GM23248 (cell line): ENCODE measurements around the gene PIEZO2. TPM values are rescaled to one million over a fixed set of nuclear protein-coding genes. Genes with fewer than 3 reads are reported as not detected.

Source experiments
- DNase-seq: peaks from one replicate; pipeline ENCODE4 v3.0.0-alpha.2; 2015
- H2AFZ ChIP-seq: fragments of 200-600 bp; sonication (generic); 2 replicates; pipeline ENCODE4 v1.6.1; 2016; ENCODE audit warnings: antibody characterized with exemption
- H3F3A ChIP-seq: fragments of 200-600 bp; sonication (generic); 2 replicates; pipeline ENCODE4 v1.6.1; 2016; ENCODE audit warnings: mild to moderate bottlenecking, antibody characterized with exemption, mixed run types; ENCODE audit not compliant: insufficient read depth
- H3K27ac ChIP-seq: fragments of 200-600 bp; sonication (generic); 2 replicates; pipeline ENCODE4 v1.5.1; 2016; ENCODE audit warnings: mild to moderate bottlenecking
- H3K27me3 ChIP-seq: fragments of 200-600 bp; sonication (generic); replicated peaks from 2 replicates; pipeline ENCODE4 v1.6.1; 2016; ENCODE audit warnings: mild to moderate bottlenecking; ENCODE audit not compliant: insufficient read depth
- H3K36me3 ChIP-seq: fragments of 200-600 bp; sonication (generic); 2 replicates; pipeline ENCODE4 v1.6.1; 2016; ENCODE audit warnings: low read depth, mild to moderate bottlenecking
- H3K4me1 ChIP-seq: fragments of 200-600 bp; sonication (generic); 2 replicates; pipeline ENCODE4 v1.6.1; 2016; ENCODE audit warnings: mild to moderate bottlenecking; ENCODE audit not compliant: insufficient read depth
- H3K4me2 ChIP-seq: fragments of 200-600 bp; sonication (generic); one replicate; pipeline ENCODE4 v1.6.1; 2016; ENCODE audit warnings: mild to moderate bottlenecking; ENCODE audit not compliant: unreplicated experiment
- H3K4me3 ChIP-seq: fragments of 200-600 bp; sonication (generic); 2 replicates; pipeline ENCODE4 v1.5.1; 2016; ENCODE audit warnings: mild to moderate bottlenecking
- H3K79me2 ChIP-seq: fragments of 200-600 bp; sonication (generic); 2 replicates; pipeline ENCODE4 v1.6.1; 2016; ENCODE audit warnings: mild to moderate bottlenecking; ENCODE audit not compliant: insufficient read depth
- H3K9ac ChIP-seq: fragments of 200-600 bp; sonication (generic); 2 replicates; pipeline ENCODE4 v1.6.1; 2016; ENCODE audit warnings: mild to moderate bottlenecking
- H3K9me2 ChIP-seq: fragments of 200-600 bp; sonication (generic); 2 replicates; pipeline ENCODE4 v1.6.1; 2016; ENCODE audit warnings: mixed run types, mild to moderate bottlenecking, moderate library complexity; ENCODE audit not compliant: insufficient read depth
- H3K9me3 ChIP-seq: fragments of 200-600 bp; sonication (generic); one replicate; pipeline ENCODE4 v1.6.1; 2017; ENCODE audit warnings: low read depth
- H4K20me1 ChIP-seq: fragments of 200-600 bp; sonication (generic); 2 replicates; pipeline ENCODE4 v1.6.0; 2016; ENCODE audit not compliant: insufficient read depth
- EZH2 ChIP-seq: fragments of 200-600 bp; sonication (generic); IDR thresholded peaks from 2 replicates; pipeline ENCODE4 v1.6.1; 2018; ENCODE audit warnings: antibody characterized with exemption, mild to moderate bottlenecking; ENCODE audit not compliant: insufficient read depth, poor library complexity, severe bottlenecking
- EZH2phosphoT487 ChIP-seq: fragments of 200-600 bp; sonication (generic); IDR thresholded peaks from 2 replicates; pipeline ENCODE4 v1.6.1; 2018; ENCODE audit warnings: antibody characterized with exemption, moderate library complexity, mild to moderate bottlenecking, low read depth; ENCODE audit not compliant: insufficient read depth
- WGBS, 2 experiments: methylation state at CpG; one replicate each; pipeline ENCODE4 v1.1.6; 2015 to 2017; ENCODE audit warnings: low lambda C conversion rate in 2 of 2, low coverage in 1 of 2; ENCODE audit errors: missing lambda C conversion rate in 2 of 2; 5-methylcytosine and 5-hydroxymethylcytosine counted together
- in situ Hi-C: fragments of 300-500 bp; cut with MboI; formaldehyde crosslinking; loops from 2 replicates; pipeline ENCODE4 v1.15.0; 2020
- polyA plus RNA-seq: library from polyadenylated mRNA; unstranded; fragments of >200 nt; fragmentation: Nextera tagmentation; extraction: Ambion mirVana; gene quantifications from 2 replicates; pipeline ENCODE4 v1.2.1, GENCODE V29; 2016
- total RNA-seq: library from RNA; depleted of rRNA; stranded (reverse); fragments of >200 nt; shearing (Covaris generic); gene quantifications from 2 replicates; pipeline ENCODE4 v1.2.3, GENCODE V29; 2014

The PIEZO2 gene
- total and polyA plus RNA-seq, 2 experiments from 2014 or later = 0.93 to 1.5 TPM

DNA sequence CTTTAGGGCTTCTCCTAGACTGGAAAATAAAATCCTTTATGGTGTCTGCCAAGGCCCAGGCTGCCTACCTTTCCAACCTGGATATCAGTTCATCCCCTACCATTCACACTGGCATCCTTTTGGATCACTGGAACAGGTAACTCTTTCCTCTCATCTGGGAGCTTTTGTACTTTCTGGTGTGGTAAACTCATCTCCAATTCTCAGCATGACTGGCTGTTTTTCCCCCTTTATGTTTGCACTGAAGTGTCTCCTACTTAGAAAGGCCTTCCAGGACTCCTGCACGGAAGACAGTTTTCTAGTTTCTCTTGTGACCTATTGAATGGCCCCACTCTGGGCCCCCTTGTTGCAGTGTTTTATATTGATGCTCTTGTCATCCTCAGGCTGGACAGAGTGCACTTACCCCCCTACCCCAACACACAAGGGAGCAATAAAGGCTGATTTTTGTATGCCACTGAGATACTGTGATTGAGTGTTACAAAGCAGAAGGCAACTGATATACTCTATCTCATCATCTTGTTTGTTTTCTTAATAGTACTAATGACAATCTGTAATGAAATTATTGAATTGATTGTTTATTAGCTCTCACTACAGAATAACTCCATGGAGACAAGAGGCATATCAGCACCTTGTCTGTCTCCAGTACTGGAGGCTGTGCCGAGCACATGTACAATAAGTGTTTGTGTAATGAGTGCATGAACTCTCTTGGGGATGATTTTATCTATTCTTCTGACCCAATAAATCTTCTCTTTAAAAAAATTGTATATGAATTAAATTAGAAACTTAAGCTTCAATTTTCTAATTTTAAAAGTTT, 129.9 kb downstream of the PIEZO2 start:
- no peak overlapping the region for H3K9ac ChIP-seq
- no peak overlapping the region for H2AFZ ChIP-seq
- no peaks in the 10 kb centered on the region for H3K4me1 ChIP-seq
- WGBS, 2 experiments = 69% methylated on average over 2 of the region's 2 CpGs
- H3K9me2 ChIP-seq = no peaks in the 10 kb centered on the region
- no peak overlapping the region for H3K4me3 ChIP-seq
- no peaks in the 10 kb centered on the region for H4K20me1 ChIP-seq
- no peaks in the 10 kb centered on the region for H3F3A ChIP-seq
- no peaks in the 10 kb centered on the region for H3K9me3 ChIP-seq
- no peak for DNase-seq
- no peaks in the 10 kb centered on the region for H3K79me2 ChIP-seq
- H3K36me3 ChIP-seq = no peaks in the 10 kb centered on the region
- H3K27ac ChIP-seq = no peak overlapping the region
- TF ChIP-seq EZH2 (no peak), EZH2phosphoT487 (no peak)
- no peak overlapping the region for H3K4me2 ChIP-seq
- in situ Hi-C loops = no loop called here
- H3K27me3 ChIP-seq = no peaks in the 10 kb centered on the region

DNA sequence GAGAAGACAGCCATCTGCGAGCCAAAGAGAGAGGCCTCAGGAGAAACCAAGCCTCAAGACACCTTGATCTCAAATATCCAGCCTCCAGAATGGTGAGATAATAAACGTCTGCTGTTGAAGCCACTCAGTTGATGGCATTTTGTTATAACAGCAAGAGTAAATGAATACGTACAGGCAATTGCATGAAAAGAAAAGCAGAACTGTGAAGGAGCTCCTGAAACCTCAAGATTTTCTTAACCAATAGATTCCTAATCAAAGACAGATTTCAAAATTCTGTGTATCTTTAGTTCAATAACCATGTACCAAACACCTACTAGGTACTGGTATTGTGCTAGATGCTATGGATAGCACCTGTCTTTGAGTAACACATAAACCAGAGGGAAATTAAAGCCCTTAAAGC, 139.5 kb downstream of the PIEZO2 start:
- no peak overlapping the region for H3K27ac ChIP-seq
- no peak overlapping the region for H3K4me2 ChIP-seq
- H3K36me3 ChIP-seq = no peaks in the 10 kb centered on the region
- TF ChIP-seq EZH2 (no peak), EZH2phosphoT487 (no peak)
- no peak overlapping the region for H3K9ac ChIP-seq
- no peaks in the 10 kb centered on the region for H3K9me2 ChIP-seq
- no peak overlapping the region for H3K4me3 ChIP-seq
- no peaks in the 10 kb centered on the region for H3F3A ChIP-seq
- H2AFZ ChIP-seq = no peak overlapping the region
- no peak for DNase-seq
- no peaks in the 10 kb centered on the region for H3K79me2 ChIP-seq
- no peaks in the 10 kb centered on the region for H3K4me1 ChIP-seq
- 40 to 42% methylated on average over 3 of the region's 3 CpGs for WGBS, 2 experiments
- H4K20me1 ChIP-seq = no peaks in the 10 kb centered on the region
- in situ Hi-C loops = no loop called here
- H3K27me3 ChIP-seq = no peaks in the 10 kb centered on the region
- H3K9me3 ChIP-seq = no peaks in the 10 kb centered on the region

DNA sequence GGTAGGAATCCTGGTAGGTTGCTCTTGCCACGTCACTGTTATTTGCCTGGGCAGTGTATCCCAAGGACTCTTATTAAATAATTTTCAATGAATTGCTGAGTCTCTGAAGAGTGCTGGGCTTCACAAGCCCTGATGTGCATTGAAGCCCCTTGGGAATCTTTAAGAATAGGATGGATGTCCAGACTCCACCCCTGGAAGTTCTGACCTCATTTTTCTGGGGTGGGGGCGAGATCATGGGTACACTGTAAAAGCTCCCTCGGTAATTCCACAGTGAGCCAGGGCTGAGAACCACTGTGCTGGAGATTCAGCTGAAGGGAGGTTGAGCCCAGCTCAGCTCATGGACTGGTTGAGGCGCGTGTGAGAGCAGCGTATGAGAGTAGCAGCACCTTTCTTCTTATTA, 140.2 kb downstream of the PIEZO2 start:
- no peak overlapping the region for H3K9ac ChIP-seq
- H3K36me3 ChIP-seq = no peaks in the 10 kb centered on the region
- no peaks in the 10 kb centered on the region for H3K79me2 ChIP-seq
- no peaks in the 10 kb centered on the region for H3K27me3 ChIP-seq
- no peaks in the 10 kb centered on the region for H3F3A ChIP-seq
- H3K9me2 ChIP-seq = no peaks in the 10 kb centered on the region
- TF ChIP-seq EZH2 (no peak), EZH2phosphoT487 (no peak)
- no peak overlapping the region for H2AFZ ChIP-seq
- no peak for DNase-seq
- WGBS, 2 experiments = 65 to 73% methylated on average over 6 of the region's 6 CpGs
- in situ Hi-C loops = no loop called here
- no peaks in the 10 kb centered on the region for H4K20me1 ChIP-seq
- no peaks in the 10 kb centered on the region for H3K9me3 ChIP-seq
- no peak overlapping the region for H3K27ac ChIP-seq
- no peaks in the 10 kb centered on the region for H3K4me1 ChIP-seq
- no peak overlapping the region for H3K4me3 ChIP-seq
- no peak overlapping the region for H3K4me2 ChIP-seq

DNA sequence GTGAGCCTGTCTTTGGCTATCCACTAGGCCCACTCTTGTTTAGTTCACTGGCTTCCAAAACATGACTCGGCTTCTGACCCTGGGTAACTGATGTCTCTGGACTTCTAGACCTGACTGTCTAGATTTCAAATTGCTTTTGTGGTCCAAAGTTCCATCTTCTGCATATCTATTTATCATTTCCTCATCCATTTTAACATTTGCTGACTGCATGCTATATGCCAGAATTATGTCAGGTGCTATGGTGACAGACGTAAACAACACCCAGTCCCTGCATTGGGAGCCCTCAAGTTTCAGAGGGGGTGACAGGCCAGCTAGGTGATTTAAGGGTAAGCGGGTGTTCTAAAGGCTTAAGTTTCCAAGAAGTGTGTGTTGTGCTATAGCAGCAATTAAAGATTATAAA, 140.9 kb downstream of the PIEZO2 start:
- in situ Hi-C loops = no loop called here
- Histone ChIP-seq H3K9me2 (no peaks in the 10 kb centered on the region), H3K9me3 (no peaks in the 10 kb centered on the region), H3K36me3 (no peaks in the 10 kb centered on the region), H3F3A (no peaks in the 10 kb centered on the region), H3K27me3 (no peaks in the 10 kb centered on the region), H2AFZ (no peak overlapping the region), H3K4me1 (no peaks in the 10 kb centered on the region), H4K20me1 (no peaks in the 10 kb centered on the region), H3K79me2 (no peaks in the 10 kb centered on the region), H3K4me3 (no peak overlapping the region), H3K4me2 (no peak overlapping the region), H3K27ac (no peak overlapping the region), H3K9ac (no peak overlapping the region)
- WGBS, 2 experiments = 60 to 65% methylated on average over 3 of the region's 3 CpGs
- no peak for TF ChIP-seq EZH2phosphoT487
- no peak for DNase-seq

- Histone ChIP-seq H3K9ac (no peak overlapping the region), H3K27me3 (no peaks in the 10 kb centered on the region), H3K4me2 (no peak overlapping the region), H4K20me1 (no peaks in the 10 kb centered on the region), H3K4me3 (no peak overlapping the region), H3F3A (no peaks in the 10 kb centered on the region), H3K27ac (no peak overlapping the region), H2AFZ (no peak overlapping the region), H3K9me3 (no peaks in the 10 kb centered on the region), H3K4me1 (no peaks in the 10 kb centered on the region), H3K9me2 (no peaks in the 10 kb centered on the region), H3K36me3 (no peaks in the 10 kb centered on the region), H3K79me2 (no peaks in the 10 kb centered on the region)
- DNase-seq = peak; percentile 29
- TF ChIP-seq EZH2phosphoT487 = no peak
- no peak for TF ChIP-seq EZH2
- WGBS, 2 experiments = 36 to 40% methylated on average over 5 of the region's 5 CpGs
- in situ Hi-C loops = no loop called here
Measured at GRCh38 chr18:11005528-11005927, 143.8 kb downstream of the PIEZO2 start.
